HepG2 (cell line): ENCODE measurements around the gene CACNA1G. TPM values are rescaled to one million over a fixed set of nuclear protein-coding genes. Genes with fewer than 3 reads are reported as not detected.

Experiments
- AHR ChIP-seq: IDR thresholded peaks from 2 replicates; pipeline ENCODE4 v1.6.1; 2018; ENCODE audit warnings: missing genetic modification reagents, missing compliant biosample characterization
- AKAP8 ChIP-seq: sonication (generic); formaldehyde crosslinking; IDR thresholded peaks from 2 replicates; pipeline ENCODE4 v1.5.1; 2020; ENCODE audit warnings: mild to moderate bottlenecking, missing genetic modification reagents
- EEA1 ChIP-seq: sonication (generic); formaldehyde crosslinking; IDR thresholded peaks from 2 replicates; pipeline ENCODE4 v1.5.1; 2020; ENCODE audit warnings: mild to moderate bottlenecking, missing genetic modification reagents, borderline replicate concordance
- ELF3 ChIP-seq: IDR thresholded peaks from 2 replicates; pipeline ENCODE4 v1.6.1; 2016; ENCODE audit warnings: missing genetic modification reagents, missing compliant biosample characterization
- FOSL2 ChIP-seq: sonication (generic); formaldehyde crosslinking; IDR thresholded peaks from 2 replicates; pipeline ENCODE4 v1.4.0; 2020; ENCODE audit warnings: missing genetic modification reagents
- GABPA ChIP-seq, 2 experiments: IDR thresholded peaks; 2 replicates each; pipeline ENCODE4 v1.6.1; 2011 to 2016; ENCODE audit warnings: low read depth in 2 of 2, low read length in 1 of 2, missing biosample characterization in 1 of 2, missing genetic modification characterization in 1 of 2
- HES4 ChIP-seq: sonication (generic); formaldehyde crosslinking; IDR thresholded peaks from 2 replicates; pipeline ENCODE4 v1.9.0; 2021; ENCODE audit warnings: mild to moderate bottlenecking, missing genetic modification reagents, borderline replicate concordance
- KAT8 ChIP-seq: IDR thresholded peaks from 2 replicates; pipeline ENCODE4 v1.6.1; 2016; ENCODE audit warnings: missing genetic modification reagents, missing compliant biosample characterization
- KDM1A ChIP-seq: IDR thresholded peaks from 2 replicates; pipeline ENCODE4 v1.6.1; 2016; ENCODE audit warnings: missing compliant biosample characterization
- KMT2A ChIP-seq: sonication (generic); formaldehyde crosslinking; IDR thresholded peaks from 2 replicates; pipeline ENCODE4 v1.4.0; 2020; ENCODE audit warnings: missing genetic modification reagents
- POLR2G ChIP-seq: fragments of 200-400 bp; formaldehyde crosslinking; IDR thresholded peaks from 2 replicates; pipeline ENCODE4 v1.6.1; 2018; ENCODE audit warnings: mild to moderate bottlenecking, low read depth, low read length, moderate library complexity
- SMAD3 ChIP-seq: sonication (generic); formaldehyde crosslinking; IDR thresholded peaks from 2 replicates; pipeline ENCODE4 v1.4.0; 2020; ENCODE audit warnings: missing genetic modification reagents
- SMC3 ChIP-seq: IDR thresholded peaks from 2 replicates; pipeline ENCODE4 v1.6.1; 2011; ENCODE audit warnings: low read length, improper control_type of control experiment
- TGIF2 ChIP-seq: IDR thresholded peaks from 2 replicates; pipeline ENCODE4 v1.6.1; 2016; ENCODE audit warnings: control low read depth, missing compliant biosample characterization
- TP53 ChIP-seq: sonication (generic); formaldehyde crosslinking; conservative IDR thresholded peaks from 2 replicates; pipeline ENCODE4 v1.4.0; 2020; ENCODE audit warnings: missing genetic modification reagents
- YEATS2 ChIP-seq: sonication (generic); formaldehyde crosslinking; IDR thresholded peaks from 2 replicates; pipeline ENCODE4 v1.4.0; 2020; ENCODE audit warnings: missing genetic modification reagents, borderline replicate concordance
- ZBTB7A ChIP-seq: sonication (generic); formaldehyde crosslinking; IDR thresholded peaks from 2 replicates; pipeline ENCODE4 v1.8.0; 2022; ENCODE audit warnings: mild to moderate bottlenecking, missing genetic modification reagents
- ZNF431 ChIP-seq: sonication (generic); formaldehyde crosslinking; IDR thresholded peaks from 2 replicates; pipeline ENCODE4 v1.9.0; 2022; ENCODE audit warnings: missing genetic modification reagents, low read depth, mild to moderate bottlenecking, borderline replicate concordance
- ZNF557 ChIP-seq: sonication (generic); formaldehyde crosslinking; IDR thresholded peaks from 2 replicates; pipeline ENCODE4 v1.4.0; 2020; ENCODE audit warnings: missing genetic modification reagents
- ZNF747 ChIP-seq: sonication (generic); formaldehyde crosslinking; IDR thresholded peaks from 2 replicates; pipeline ENCODE4 v1.8.1; 2023; ENCODE audit warnings: missing genetic modification reagents, mild to moderate bottlenecking, borderline replicate concordance
- polyA plus RNA-seq, 8 experiments: library from polyadenylated mRNA; depleted of rRNA in 3 of 8; stranded (reverse) in 7 of 8; unstranded in 1 of 8; fragments of >200 nt; fragmentation: Illumina TruSeq in 4 of 8; extraction: Trizol in 4 of 8; gene quantifications; 2 replicates each; pipeline versions ENCODE4 v1.2.1 to v1.2.3, GENCODE V29; 2011 to 2016; ENCODE audit warnings: low read depth in 4 of 8, missing spikeins in 1 of 8, mixed read lengths in 1 of 8; ENCODE audit not compliant: insufficient read depth in 1 of 8
- total RNA-seq, 5 experiments: library from RNA; depleted of rRNA; stranded (reverse); fragments of >200 nt; fragmentation: Illumina TruSeq; extraction: Trizol; gene quantifications; 2 replicates each; pipeline ENCODE4 v1.2.3, GENCODE V29; 2016; ENCODE audit warnings: low read depth in 1 of 5
- TF ChIP-seq, protein P1 (sequence below): sonication (generic); formaldehyde crosslinking; IDR thresholded peaks from 2 replicates; pipeline ENCODE4 v1.4.0; 2020; ENCODE audit warnings: missing genetic modification reagents
- TF ChIP-seq, protein P2 (sequence below): sonication (generic); formaldehyde crosslinking; IDR thresholded peaks from 2 replicates; pipeline ENCODE4 v1.9.0; 2021; ENCODE audit warnings: missing genetic modification reagents, mild to moderate bottlenecking, borderline replicate concordance

CACNA1G gene
- total and polyA plus RNA-seq, 2 of the 13 experiments (the other 11 are each of a cell fraction or from before 2014, with no cell fraction given): 0.02 TPM; not detected in 1

DNA sequence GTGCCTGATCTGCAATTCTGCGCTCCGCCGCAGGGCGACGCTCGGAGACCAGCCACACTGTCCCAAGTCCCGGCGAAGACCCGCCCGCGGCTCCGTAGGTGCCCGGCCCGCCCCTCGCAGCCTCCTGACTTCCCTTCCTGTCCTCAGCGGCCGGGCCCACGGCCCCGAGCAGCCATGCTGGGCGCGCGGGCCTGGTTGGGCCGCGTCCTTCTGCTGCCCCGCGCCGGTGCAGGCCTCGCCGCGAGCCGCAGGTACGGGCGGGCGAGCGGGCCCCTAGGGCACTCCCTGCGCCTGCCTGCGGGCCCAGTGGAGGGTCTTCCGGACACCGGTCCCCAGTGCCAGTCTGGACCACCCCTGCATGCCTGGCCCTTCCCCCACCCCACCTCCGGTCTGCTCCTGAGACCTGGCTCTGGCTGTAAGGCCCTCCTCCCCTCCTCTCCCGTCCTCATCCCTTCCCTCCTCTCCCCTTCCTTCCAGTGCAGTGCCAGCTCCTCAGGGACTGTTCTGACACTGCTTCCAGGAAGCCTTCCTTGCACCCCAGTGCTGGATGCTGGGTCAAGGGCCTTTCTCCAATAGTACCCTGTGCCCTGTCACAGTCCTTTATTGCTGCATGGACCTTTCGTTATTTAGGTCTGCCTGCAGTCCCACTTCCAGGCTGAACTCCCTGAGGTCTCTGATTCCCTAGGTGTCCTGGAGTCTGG is 13.3 kb upstream of the CACNA1G start, which contains the start of gene SPATA20 (continued):
- peak; percentile 46; the same call in 1 of the 2 replicates for TF ChIP-seq ZNF747 (CRISPR knock-in tag)
- TF ChIP-seq ZNF431 (CRISPR knock-in tag): 0 out of 2 replicates have a peak, but pooled peaks have one; percentile 50
- TF ChIP-seq HES4 (CRISPR knock-in tag): peak; percentile 98
- TF ChIP-seq TP53 (CRISPR knock-in tag): no peak; the same call in 1 of the 2 replicates
- 0 out of 2 replicates have a peak, but pooled peaks have one; percentile 30 for TF ChIP-seq TGIF2
- peak; percentile 83; the same call in 1 of the 2 replicates for TF ChIP-seq SMAD3 (CRISPR knock-in tag)
- no peak for TF ChIP-seq AKAP8 (CRISPR knock-in tag)
- TF ChIP-seq GABPA (IDR thresholded peaks at IDR 0.05; ENCODE audit: low read depth, low read length): peak; percentile 26
- TF ChIP-seq GABPA (CRISPR knock-in tag; IDR thresholded peaks at IDR 0.05; ENCODE audit: low read depth): peak; percentile 45; the same call in 1 of the 2 replicates
- TF ChIP-seq, protein P1, sequence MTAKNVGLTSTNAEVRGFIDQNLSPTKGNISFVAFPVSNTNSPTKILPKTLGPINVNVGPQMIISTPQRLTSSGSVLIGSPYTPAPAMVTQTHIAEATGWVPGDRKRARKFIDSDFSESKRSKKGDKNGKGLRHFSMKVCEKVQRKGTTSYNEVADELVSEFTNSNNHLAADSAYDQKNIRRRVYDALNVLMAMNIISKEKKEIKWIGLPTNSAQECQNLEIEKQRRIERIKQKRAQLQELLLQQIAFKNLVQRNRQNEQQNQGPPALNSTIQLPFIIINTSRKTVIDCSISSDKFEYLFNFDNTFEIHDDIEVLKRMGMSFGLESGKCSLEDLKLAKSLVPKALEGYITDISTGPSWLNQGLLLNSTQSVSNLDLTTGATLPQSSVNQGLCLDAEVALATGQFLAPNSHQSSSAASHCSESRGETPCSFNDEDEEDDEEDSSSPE (CRISPR knock-in tag): peak; percentile 70
- TF ChIP-seq FOSL2 (CRISPR knock-in tag): peak; percentile 50; the same call in 1 of the 2 replicates
- peak; percentile 85 for TF ChIP-seq KAT8 (CRISPR knock-in tag)
- TF ChIP-seq ZBTB7A (CRISPR knock-in tag): peak; percentile 53; the same call in 1 of the 2 replicates
- TF ChIP-seq ZNF557 (CRISPR knock-in tag): peak; percentile 91
- peak; percentile 78 for TF ChIP-seq YEATS2 (CRISPR knock-in tag)
- TF ChIP-seq ELF3: peak; percentile 88
- TF ChIP-seq, protein P2, sequence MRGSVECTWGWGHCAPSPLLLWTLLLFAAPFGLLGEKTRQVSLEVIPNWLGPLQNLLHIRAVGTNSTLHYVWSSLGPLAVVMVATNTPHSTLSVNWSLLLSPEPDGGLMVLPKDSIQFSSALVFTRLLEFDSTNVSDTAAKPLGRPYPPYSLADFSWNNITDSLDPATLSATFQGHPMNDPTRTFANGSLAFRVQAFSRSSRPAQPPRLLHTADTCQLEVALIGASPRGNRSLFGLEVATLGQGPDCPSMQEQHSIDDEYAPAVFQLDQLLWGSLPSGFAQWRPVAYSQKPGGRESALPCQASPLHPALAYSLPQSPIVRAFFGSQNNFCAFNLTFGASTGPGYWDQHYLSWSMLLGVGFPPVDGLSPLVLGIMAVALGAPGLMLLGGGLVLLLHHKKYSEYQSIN (CRISPR knock-in tag): no peak
- TF ChIP-seq SMC3: peak; percentile 83; the same call in 1 of the 2 replicates
- peak; percentile 88 for TF ChIP-seq EEA1 (CRISPR knock-in tag)
- TF ChIP-seq POLR2G: peak; percentile 96
- peak; percentile 71; the same call in 1 of the 2 replicates for TF ChIP-seq AHR (CRISPR knock-in tag)
- peak; percentile 72 for TF ChIP-seq KMT2A
- TF ChIP-seq KDM1A (CRISPR knock-in tag): no peak
